Measurements from ENCODE around the gene RGS13.

Gene RGS13

GRCh38 chr1:192706936-192707335 is 71.0 kb downstream of the RGS13 start:
- ATAC-seq (replicated peaks): no peak

GRCh38 chr1:192707978-192708547 is 72.1 kb downstream of the RGS13 start:
- Mint-ChIP-seq H3K27me3 (peaks cover 0 to 2% of the 10 kb centered on the region in 2 donors), H3K4me3 (no peak overlapping the region), H3K9me3 (no peaks in the 10 kb centered on the region), H3K27ac (no peak overlapping the region), H3K4me1 (ENCODE audit: low read depth in 2 of 2) (peaks cover 3 to 7% of the 10 kb centered on the region in 2 donors), H3K36me3 (ENCODE audit: insufficient read depth) (no peaks in the 10 kb centered on the region)
- no peak for DNase-seq
- no peak for ATAC-seq (replicated peaks)

More at GRCh38 chr1:192706936-192707335, 71.0 kb downstream of the RGS13 start:
- Mint-ChIP-seq H3K4me3 (no peak overlapping the region), H3K27me3 (no peaks in the 10 kb centered on the region), H3K27ac (no peak overlapping the region), H3K4me1 (ENCODE audit: low read depth in 2 of 2) (peaks cover 3 to 7% of the 10 kb centered on the region in 2 donors), H3K36me3 (ENCODE audit: insufficient read depth) (no peaks in the 10 kb centered on the region), H3K9me3 (no peaks in the 10 kb centered on the region)
- no peak for DNase-seq

DNA sequence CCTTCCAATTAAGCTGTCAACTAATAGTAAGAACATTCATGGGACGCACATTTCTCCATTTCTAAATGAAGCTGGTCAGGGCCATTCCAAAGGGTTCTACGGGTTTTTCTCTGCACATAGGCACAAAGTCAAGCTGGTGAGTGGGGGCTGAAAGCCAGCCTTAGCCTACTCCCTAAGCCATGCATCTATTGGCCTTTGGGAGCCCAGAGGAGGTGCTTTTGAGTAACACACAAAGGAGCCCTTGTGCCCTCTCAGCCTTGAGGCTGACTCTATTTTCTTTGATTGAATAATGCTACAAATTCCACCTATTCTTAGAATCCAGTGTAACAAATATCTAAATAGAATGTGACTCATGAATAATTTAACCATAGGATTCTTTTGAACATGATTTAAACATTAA is 73.6 kb downstream of the RGS13 start:
- Mint-ChIP-seq H3K27me3 (peaks cover 0 to 17% of the 10 kb centered on the region in 2 donors), H3K27ac (no peak overlapping the region), H3K4me1 (ENCODE audit: low read depth in 2 of 2) (no peaks in the 10 kb centered on the region), H3K4me3 (no peak overlapping the region), H3K36me3 (ENCODE audit: insufficient read depth) (no peaks in the 10 kb centered on the region), H3K9me3 (no peaks in the 10 kb centered on the region)
- ATAC-seq (replicated peaks) (no peak), DNase-seq (no peak)
